ENCODE data around the gene AQP12A.

Gene AQP12A

GRCh38 chr2:240711701-240712100, 20.0 kb downstream of the AQP12A start:
- no peak for DNase-seq

- no peak for DNase-seq
These were observed 20.5 kb downstream of the AQP12A start for GRCh38 chr2:240712121-240712520.

- DNase-seq: no peak
These were observed 21.6 kb downstream of the AQP12A start for GRCh38 chr2:240713071-240713927.

GRCh38 chr2:240713928-240714746, 22.5 kb downstream of the AQP12A start:
- DNase-seq: no peak

GRCh38 chr2:240714747-240715725, 23.4 kb downstream of the AQP12A start:
- DNase-seq: no peak

GRCh38 chr2:240716130-240716798, 24.6 kb downstream of the AQP12A start:
- DNase-seq: no peak

GRCh38 chr2:240717181-240717641, 25.5 kb downstream of the AQP12A start:
- no peak for DNase-seq

GRCh38 chr2:240717681-240718581, 26.3 kb downstream of the AQP12A start:
- DNase-seq: no peak

GRCh38 chr2:240718896-240719490, 27.3 kb downstream of the AQP12A start:
- DNase-seq: no peak

- no peak for DNase-seq
These were observed 28.2 kb downstream of the AQP12A start for GRCh38 chr2:240719676-240720545.

GRCh38 chr2:240720686-240721595, 29.3 kb downstream of the AQP12A start:
- DNase-seq: no peak

GRCh38 chr2:240721596-240722180, 30.0 kb downstream of the AQP12A start:
- no peak for DNase-seq

- no peak for DNase-seq
These were observed 30.7 kb downstream of the AQP12A start for GRCh38 chr2:240722376-240722775.

GRCh38 chr2:240722796-240723735, 31.4 kb downstream of the AQP12A start:
- no peak for DNase-seq

- no peak for DNase-seq
These were observed 32.2 kb downstream of the AQP12A start for GRCh38 chr2:240723851-240724250.

- DNase-seq: no peak
These were observed 32.8 kb downstream of the AQP12A start for GRCh38 chr2:240724431-240724830.

GRCh38 chr2:240725266-240725665, 33.6 kb downstream of the AQP12A start:
- no peak for DNase-seq

All from activated T-cell treated with anti-CD3 and anti-CD28 coated beads, Interleukin-2, amount 50 U/mL, for 48 hours (primary cell).